ENCODE data around the gene FHIT. TPM values are rescaled to one million over a fixed set of nuclear protein-coding genes. Genes with fewer than 3 reads are reported as not detected.

The FHIT gene
- total RNA-seq, 1 donor from 2014 or later, result 16.1 TPM

GRCh38 chr3:60427109-60427508 lies 824.1 kb downstream of the FHIT start:
- Mint-ChIP-seq H3K27ac (no peak overlapping the region), H3K4me3 (ENCODE audit: low read depth) (no peak overlapping the region)

DNA sequence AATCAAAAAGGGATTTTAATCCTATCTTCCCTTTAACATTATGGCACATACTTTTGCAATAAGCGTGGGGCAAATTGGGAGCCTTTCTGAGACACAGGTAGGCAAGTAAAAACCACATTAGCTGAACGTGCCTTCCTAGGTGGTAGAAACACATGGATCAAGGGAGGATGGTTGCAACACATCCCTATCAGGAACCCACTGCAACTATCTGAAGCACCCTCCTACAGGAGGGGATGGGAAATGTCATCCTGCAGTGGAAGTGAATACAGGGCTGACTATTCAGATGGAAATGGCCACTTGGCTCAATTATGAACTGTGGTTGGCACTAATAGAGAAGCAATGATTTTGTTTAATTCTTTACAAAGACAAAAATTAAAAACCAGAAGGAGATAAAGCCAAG lies 826.3 kb downstream of the FHIT start:
- no peaks in the 10 kb centered on the region for H3K9me3 Mint-ChIP-seq (ENCODE audit: low read depth)
- no peak for TF ChIP-seq CTCF (IDR thresholded peaks at IDR 0.05; ENCODE audit: unreplicated experiment)
- no peak overlapping the region for H3K4me3 Mint-ChIP-seq (ENCODE audit: low read depth)
- peaks cover 14% of the 10 kb centered on the region for H3K4me1 Mint-ChIP-seq (ENCODE audit: low read depth)
- DNase-seq (ENCODE audit: low spot score, unreplicated experiment), result no peak
- no peak overlapping the region for H3K27ac Mint-ChIP-seq
- H3K27me3 Mint-ChIP-seq, result no peaks in the 10 kb centered on the region
- no peaks in the 10 kb centered on the region for H3K36me3 Mint-ChIP-seq (ENCODE audit: insufficient read depth)

More at GRCh38 chr3:60427109-60427508, 824.1 kb downstream of the FHIT start:
- H3K27me3 Mint-ChIP-seq, result no peaks in the 10 kb centered on the region
- H3K4me1 Mint-ChIP-seq (ENCODE audit: low read depth), result peaks cover 4% of the 10 kb centered on the region
- H3K9me3 Mint-ChIP-seq (ENCODE audit: low read depth), result no peaks in the 10 kb centered on the region
- no peak for TF ChIP-seq CTCF (IDR thresholded peaks at IDR 0.05; ENCODE audit: unreplicated experiment)
- H3K36me3 Mint-ChIP-seq (ENCODE audit: insufficient read depth), result no peaks in the 10 kb centered on the region
- no peak for DNase-seq (ENCODE audit: low spot score, unreplicated experiment)

GRCh38 chr3:60424034-60424433 lies 827.2 kb downstream of the FHIT start:
- H3K9me3 Mint-ChIP-seq (ENCODE audit: low read depth), result no peaks in the 10 kb centered on the region
- no peak for DNase-seq (ENCODE audit: low spot score, unreplicated experiment)
- no peaks in the 10 kb centered on the region for H3K27me3 Mint-ChIP-seq
- H3K4me1 Mint-ChIP-seq (ENCODE audit: low read depth), result peaks cover 14% of the 10 kb centered on the region
- no peak for TF ChIP-seq CTCF (IDR thresholded peaks at IDR 0.05; ENCODE audit: unreplicated experiment)
- H3K4me3 Mint-ChIP-seq (ENCODE audit: low read depth), result no peak overlapping the region
- H3K36me3 Mint-ChIP-seq (ENCODE audit: insufficient read depth), result no peaks in the 10 kb centered on the region
- H3K27ac Mint-ChIP-seq, result no peak overlapping the region

GRCh38 chr3:60423556-60423955 lies 827.7 kb downstream of the FHIT start:
- Mint-ChIP-seq H3K27me3 (no peaks in the 10 kb centered on the region), H3K9me3 (ENCODE audit: low read depth) (no peaks in the 10 kb centered on the region), H3K27ac (no peak overlapping the region), H3K4me3 (ENCODE audit: low read depth) (no peak overlapping the region), H3K36me3 (ENCODE audit: insufficient read depth) (no peaks in the 10 kb centered on the region), H3K4me1 (ENCODE audit: low read depth) (peaks cover 14% of the 10 kb centered on the region)
- TF ChIP-seq CTCF (IDR thresholded peaks at IDR 0.05; ENCODE audit: unreplicated experiment), result no peak
- no peak for DNase-seq (ENCODE audit: low spot score, unreplicated experiment)

- no peak for TF ChIP-seq CTCF (IDR thresholded peaks at IDR 0.05; ENCODE audit: unreplicated experiment)
- Mint-ChIP-seq H3K9me3 (ENCODE audit: low read depth) (no peaks in the 10 kb centered on the region), H3K27ac (peak overlapping the region; percentile 11), H3K4me1 (ENCODE audit: low read depth) (peaks cover 14% of the 10 kb centered on the region), H3K4me3 (ENCODE audit: low read depth) (no peak overlapping the region), H3K36me3 (ENCODE audit: insufficient read depth) (no peaks in the 10 kb centered on the region), H3K27me3 (no peaks in the 10 kb centered on the region)
- no peak for DNase-seq (ENCODE audit: low spot score, unreplicated experiment)
Measured at GRCh38 chr3:60421749-60422446, 829.4 kb downstream of the FHIT start.
